Muscle layer of duodenum (tissue), 2 donors: ENCODE data around the gene TLE6.
"Not testable (repeated sequence)": the region's sequence is repeated elsewhere in the genome, so short reads cannot be mapped to it uniquely, and the experiment has no call there.

Source experiments
- H3K27ac ChIP-seq: one replicate; pipeline ENCODE4 v1.7.0; 2013; ENCODE audit warnings: mild to moderate bottlenecking, low read length
- H3K27me3 ChIP-seq: one replicate; pipeline ENCODE4 v1.7.0; 2013; ENCODE audit warnings: low read depth, mild to moderate bottlenecking, control low read depth, low read length
- H3K36me3 ChIP-seq, 2 donors: one replicate each; pipeline ENCODE4 v1.7.0; 2013; ENCODE audit warnings: low read length in 2 of 2, control low read depth in 1 of 2, mild to moderate bottlenecking in 1 of 2; ENCODE audit not compliant: insufficient read depth in 2 of 2, control insufficient read depth in 1 of 2
- H3K4me1 ChIP-seq, 2 donors: one replicate each; pipeline ENCODE4 v1.7.0; 2013; ENCODE audit warnings: low read length in 2 of 2, mild to moderate bottlenecking in 2 of 2, control low read depth in 1 of 2, moderate library complexity in 1 of 2; ENCODE audit not compliant: insufficient read depth in 2 of 2, control insufficient read depth in 1 of 2
- H3K4me3 ChIP-seq, 2 donors: one replicate each; pipeline ENCODE4 v1.7.0; 2013; ENCODE audit warnings: low read length in 2 of 2, low read depth in 1 of 2, mild to moderate bottlenecking in 1 of 2
- H3K9me3 ChIP-seq, 2 donors: one replicate each; pipeline ENCODE4 v1.7.0; 2013; ENCODE audit warnings: low read length in 2 of 2, control low read depth in 1 of 2, mild to moderate bottlenecking in 1 of 2; ENCODE audit not compliant: control insufficient read depth in 1 of 2
- donor health status: healthy.

The TLE6 gene

GRCh38 chr19:3006075-3006767 is 28.9 kb downstream of the TLE6 start:
- H3K27ac ChIP-seq: no peak overlapping the region
- H3K9me3 ChIP-seq: no peaks in the 10 kb centered on the region
- H3K27me3 ChIP-seq: no peaks in the 10 kb centered on the region
- no peak overlapping the region for H3K4me3 ChIP-seq
- H3K36me3 ChIP-seq: peaks cover 0 to 38% of the 10 kb centered on the region in 2 donors
- H3K4me1 ChIP-seq: no peaks in the 10 kb centered on the region

- no peaks in the 10 kb centered on the region for H3K27me3 ChIP-seq
- H3K4me3 ChIP-seq: no peak overlapping the region
- no peaks in the 10 kb centered on the region for H3K9me3 ChIP-seq
- peaks cover 0 to 44% of the 10 kb centered on the region in 2 donors for H3K36me3 ChIP-seq
- no peaks in the 10 kb centered on the region for H3K4me1 ChIP-seq
- no peak overlapping the region for H3K27ac ChIP-seq
Observed at GRCh38 chr19:3007975-3008374, 30.6 kb downstream of the TLE6 start.

GRCh38 chr19:3008994-3009393 is 31.6 kb downstream of the TLE6 start:
- Histone ChIP-seq H3K9me3 (no peaks in the 10 kb centered on the region), H3K4me3 (no peak overlapping the region), H3K36me3 (peaks cover 0 to 42% of the 10 kb centered on the region in 2 donors), H3K27ac (no peak overlapping the region), H3K27me3 (no peaks in the 10 kb centered on the region), H3K4me1 (peaks cover 0 to 3% of the 10 kb centered on the region in 2 donors)

- no peak overlapping the region for H3K4me3 ChIP-seq
- H3K4me1 ChIP-seq: peaks cover 0 to 3% of the 10 kb centered on the region in 2 donors
- H3K9me3 ChIP-seq: no peaks in the 10 kb centered on the region
- H3K27me3 ChIP-seq: no peaks in the 10 kb centered on the region
- H3K27ac ChIP-seq: no peak overlapping the region
- peaks cover 0 to 35% of the 10 kb centered on the region in 2 donors for H3K36me3 ChIP-seq
Observed at GRCh38 chr19:3010871-3011270, 33.5 kb downstream of the TLE6 start.

- H3K36me3 ChIP-seq: peaks cover 0 to 35% of the 10 kb centered on the region in 2 donors
- not testable (repeated sequence) for H3K9me3 ChIP-seq
Observed at GRCh38 chr19:3012059-3012458, 34.7 kb downstream of the TLE6 start.

GRCh38 chr19:3012621-3013262 is 35.4 kb downstream of the TLE6 start:
- no peaks in the 10 kb centered on the region for H3K9me3 ChIP-seq
- H3K4me3 ChIP-seq: no peak overlapping the region
- H3K27ac ChIP-seq: no peak overlapping the region
- H3K4me1 ChIP-seq: peaks cover 0 to 3% of the 10 kb centered on the region in 2 donors
- H3K27me3 ChIP-seq: no peaks in the 10 kb centered on the region
- H3K36me3 ChIP-seq: peaks cover 0 to 35% of the 10 kb centered on the region in 2 donors

More at GRCh38 chr19:3012059-3012458, 34.7 kb downstream of the TLE6 start:
- not testable (repeated sequence) for H3K27ac ChIP-seq, H3K27me3 ChIP-seq, H3K4me3 ChIP-seq, H3K4me1 ChIP-seq

- H3K4me1 ChIP-seq: peaks cover 0 to 3% of the 10 kb centered on the region in 2 donors
- H3K9me3 ChIP-seq: no peaks in the 10 kb centered on the region
- H3K27me3 ChIP-seq: no peaks in the 10 kb centered on the region
- peaks cover 0 to 35% of the 10 kb centered on the region in 2 donors for H3K36me3 ChIP-seq
- no peak overlapping the region for H3K4me3 ChIP-seq
- H3K27ac ChIP-seq: no peak overlapping the region
Observed at GRCh38 chr19:3013263-3013725, 35.9 kb downstream of the TLE6 start.

GRCh38 chr19:3014135-3014534 is 36.8 kb downstream of the TLE6 start:
- H3K9me3 ChIP-seq: no peaks in the 10 kb centered on the region
- no peak overlapping the region for H3K27ac ChIP-seq
- no peaks in the 10 kb centered on the region for H3K27me3 ChIP-seq
- peaks cover 0 to 31% of the 10 kb centered on the region in 2 donors for H3K36me3 ChIP-seq
- H3K4me3 ChIP-seq: no peak overlapping the region
- H3K4me1 ChIP-seq: peaks cover 0 to 3% of the 10 kb centered on the region in 2 donors

GRCh38 chr19:3015126-3016057 is 38.0 kb downstream of the TLE6 start:
- Histone ChIP-seq H3K27me3 (no peaks in the 10 kb centered on the region), H3K4me3 (no peak overlapping the region), H3K36me3 (peaks cover 0 to 29% of the 10 kb centered on the region in 2 donors), H3K27ac (no peak overlapping the region), H3K9me3 (no peaks in the 10 kb centered on the region), H3K4me1 (peaks cover 0 to 3% of the 10 kb centered on the region in 2 donors)

- Histone ChIP-seq H3K27ac (no peak overlapping the region), H3K27me3 (no peaks in the 10 kb centered on the region), H3K9me3 (no peaks in the 10 kb centered on the region), H3K4me3 (no peak overlapping the region), H3K4me1 (peaks cover 0 to 3% of the 10 kb centered on the region in 2 donors), H3K36me3 (peaks cover 0 to 16% of the 10 kb centered on the region in 2 donors)
Observed at GRCh38 chr19:3017923-3018322, 40.6 kb downstream of the TLE6 start.
